Measurements from ENCODE around the gene ATP1B1.

Gene ATP1B1

DNA sequence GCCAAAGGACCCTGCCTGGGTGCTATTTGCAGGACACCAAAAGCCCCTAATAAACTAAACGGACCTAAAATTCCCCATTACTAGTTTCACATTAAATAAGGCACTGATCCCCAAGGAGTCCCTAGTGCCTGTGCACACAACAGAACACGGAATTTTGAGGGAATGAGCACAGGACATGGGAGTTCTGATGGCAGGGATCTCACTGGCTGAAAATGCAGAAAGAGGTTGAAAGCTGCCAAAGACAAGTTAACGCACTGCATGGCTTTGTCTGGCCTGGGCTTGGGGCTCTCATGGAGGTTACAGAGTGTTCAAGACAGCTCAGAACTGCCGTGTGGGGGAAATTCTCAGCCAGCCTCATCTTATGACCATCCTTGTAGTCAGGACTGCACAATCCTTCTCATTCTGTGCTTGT is 15.6 kb upstream of the ATP1B1 start:
- H3K9ac ChIP-seq (ENCODE audit: low read length) = no peak overlapping the region
- no peak overlapping the region for H3K27ac ChIP-seq (ENCODE audit: low read depth, low read length)
- no peak overlapping the region for H3K4me2 ChIP-seq (ENCODE audit: low read depth, low read length, poor library complexity, severe bottlenecking)
- H3K36me3 ChIP-seq (ENCODE audit: low read length) = no peaks in the 10 kb centered on the region
- no peaks in the 10 kb centered on the region for H3K9me3 ChIP-seq (ENCODE audit: insufficient read depth, low read length)
- H3K27me3 ChIP-seq (ENCODE audit: low read length) = no peaks in the 10 kb centered on the region
- TF ChIP-seq EZH2phosphoT487 (conservative IDR thresholded peaks at IDR 0.05; ENCODE audit: low read length) = no peak
- TF ChIP-seq, protein P1, sequence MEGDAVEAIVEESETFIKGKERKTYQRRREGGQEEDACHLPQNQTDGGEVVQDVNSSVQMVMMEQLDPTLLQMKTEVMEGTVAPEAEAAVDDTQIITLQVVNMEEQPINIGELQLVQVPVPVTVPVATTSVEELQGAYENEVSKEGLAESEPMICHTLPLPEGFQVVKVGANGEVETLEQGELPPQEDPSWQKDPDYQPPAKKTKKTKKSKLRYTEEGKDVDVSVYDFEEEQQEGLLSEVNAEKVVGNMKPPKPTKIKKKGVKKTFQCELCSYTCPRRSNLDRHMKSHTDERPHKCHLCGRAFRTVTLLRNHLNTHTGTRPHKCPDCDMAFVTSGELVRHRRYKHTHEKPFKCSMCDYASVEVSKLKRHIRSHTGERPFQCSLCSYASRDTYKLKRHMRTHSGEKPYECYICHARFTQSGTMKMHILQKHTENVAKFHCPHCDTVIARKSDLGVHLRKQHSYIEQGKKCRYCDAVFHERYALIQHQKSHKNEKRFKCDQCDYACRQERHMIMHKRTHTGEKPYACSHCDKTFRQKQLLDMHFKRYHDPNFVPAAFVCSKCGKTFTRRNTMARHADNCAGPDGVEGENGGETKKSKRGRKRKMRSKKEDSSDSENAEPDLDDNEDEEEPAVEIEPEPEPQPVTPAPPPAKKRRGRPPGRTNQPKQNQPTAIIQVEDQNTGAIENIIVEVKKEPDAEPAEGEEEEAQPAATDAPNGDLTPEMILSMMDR (IDR thresholded peaks at IDR 0.05; ENCODE audit: insufficient read depth, low read length, poor library complexity, severe bottlenecking) = no peak
- H3K79me2 ChIP-seq (ENCODE audit: insufficient read depth, low read length) = no peaks in the 10 kb centered on the region
- no peaks in the 10 kb centered on the region for H3K9me2 ChIP-seq (replicated peaks; ENCODE audit: insufficient read depth, low read length)
- H3F3A ChIP-seq (ENCODE audit: insufficient read depth) = no peaks in the 10 kb centered on the region
- H4K20me1 ChIP-seq (ENCODE audit: low read depth, low read length) = no peaks in the 10 kb centered on the region
- no peak overlapping the region for H3K4me3 ChIP-seq (ENCODE audit: insufficient read depth, low read length, poor library complexity, severe bottlenecking)
- no peak overlapping the region for H2AFZ ChIP-seq (ENCODE audit: low read depth, low read length, severe bottlenecking)

DNA sequence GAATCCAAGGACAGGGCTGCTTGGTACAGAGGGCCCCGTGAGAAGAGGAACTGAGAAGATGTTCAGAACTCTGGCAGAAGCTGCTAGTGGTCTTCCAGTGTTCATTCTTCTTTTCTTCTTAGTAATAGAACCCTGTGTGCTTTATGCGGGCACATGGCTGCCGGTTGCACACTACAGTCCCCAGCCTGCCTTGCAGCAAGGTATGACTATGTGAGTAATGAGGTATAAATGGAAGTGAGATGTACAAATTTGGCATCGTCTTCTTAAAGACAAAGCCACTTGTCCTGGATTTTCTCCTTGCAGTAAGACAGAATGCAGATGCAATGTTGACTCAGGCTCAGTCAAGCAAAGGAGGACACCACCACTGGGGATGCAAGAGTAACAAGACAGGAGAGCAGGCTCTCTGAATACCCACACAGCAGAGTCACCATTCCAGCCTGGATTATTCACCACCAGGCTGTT is 15.0 kb upstream of the ATP1B1 start:
- H3K4me3 ChIP-seq (ENCODE audit: insufficient read depth, low read length, poor library complexity, severe bottlenecking) = no peak overlapping the region
- no peak overlapping the region for H2AFZ ChIP-seq (ENCODE audit: low read depth, low read length, severe bottlenecking)
- no peaks in the 10 kb centered on the region for H3K79me2 ChIP-seq (ENCODE audit: insufficient read depth, low read length)
- H3K27ac ChIP-seq (ENCODE audit: low read depth, low read length) = no peak overlapping the region
- H3F3A ChIP-seq (ENCODE audit: insufficient read depth) = no peaks in the 10 kb centered on the region
- H4K20me1 ChIP-seq (ENCODE audit: low read depth, low read length) = no peaks in the 10 kb centered on the region
- no peaks in the 10 kb centered on the region for H3K27me3 ChIP-seq (ENCODE audit: low read length)
- H3K36me3 ChIP-seq (ENCODE audit: low read length) = no peaks in the 10 kb centered on the region
- H3K9me2 ChIP-seq (replicated peaks; ENCODE audit: insufficient read depth, low read length) = no peaks in the 10 kb centered on the region
- no peak overlapping the region for H3K4me2 ChIP-seq (ENCODE audit: low read depth, low read length, poor library complexity, severe bottlenecking)
- H3K9me3 ChIP-seq (ENCODE audit: insufficient read depth, low read length) = no peaks in the 10 kb centered on the region
- no peak overlapping the region for H3K9ac ChIP-seq (ENCODE audit: low read length)
- TF ChIP-seq, protein P1 (IDR thresholded peaks at IDR 0.05; ENCODE audit: insufficient read depth, low read length, poor library complexity, severe bottlenecking) = no peak
- TF ChIP-seq EZH2phosphoT487 (conservative IDR thresholded peaks at IDR 0.05; ENCODE audit: low read length) = no peak

DNA sequence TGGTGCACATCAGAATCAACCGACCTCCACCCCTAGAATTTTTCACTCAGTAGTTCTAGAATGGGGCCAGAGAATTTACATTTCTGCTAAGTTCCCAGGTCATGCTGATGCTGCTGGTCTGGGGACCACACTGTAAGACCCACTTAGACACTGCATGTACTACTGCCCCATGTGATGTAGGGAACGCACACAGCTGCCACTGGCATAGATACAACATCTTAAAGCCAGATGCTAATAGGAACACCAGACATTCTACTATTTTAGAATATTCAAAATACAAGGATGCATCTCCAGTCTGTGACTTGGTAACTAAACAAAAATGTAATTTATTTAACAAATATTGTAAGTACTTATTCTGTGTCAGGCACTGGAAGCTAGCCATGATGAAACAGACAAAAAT is 14.1 kb upstream of the ATP1B1 start:
- Histone ChIP-seq H3K9me2 (replicated peaks; ENCODE audit: insufficient read depth, low read length) (no peaks in the 10 kb centered on the region), H2AFZ (ENCODE audit: low read depth, low read length, severe bottlenecking) (no peak overlapping the region)
- TF ChIP-seq, protein P1 (IDR thresholded peaks at IDR 0.05; ENCODE audit: insufficient read depth, low read length, poor library complexity, severe bottlenecking) = no peak
- TF ChIP-seq EZH2phosphoT487 (conservative IDR thresholded peaks at IDR 0.05; ENCODE audit: low read length) = no peak

More for the DNA sequence above, 14.1 kb upstream of the ATP1B1 start:
- Histone ChIP-seq H3K4me3 (ENCODE audit: insufficient read depth, low read length, poor library complexity, severe bottlenecking) (no peak overlapping the region), H3K9me3 (ENCODE audit: insufficient read depth, low read length) (no peaks in the 10 kb centered on the region), H3K27ac (ENCODE audit: low read depth, low read length) (no peak overlapping the region), H3K36me3 (ENCODE audit: low read length) (no peaks in the 10 kb centered on the region), H3K27me3 (ENCODE audit: low read length) (no peaks in the 10 kb centered on the region), H3K9ac (ENCODE audit: low read length) (no peak overlapping the region), H3F3A (ENCODE audit: insufficient read depth) (no peaks in the 10 kb centered on the region), H4K20me1 (ENCODE audit: low read depth, low read length) (no peaks in the 10 kb centered on the region), H3K79me2 (ENCODE audit: insufficient read depth, low read length) (no peaks in the 10 kb centered on the region), H3K4me2 (ENCODE audit: low read depth, low read length, poor library complexity, severe bottlenecking) (no peak overlapping the region)

All from SU-DHL-6 (cell line).